OCI-M1 (cell line): ENCODE results near the gene SMPDL3B.
"Not testable (repeated sequence)": the region's sequence is repeated elsewhere in the genome, so short reads cannot be mapped to it uniquely, and the experiment has no call there.

Experiments used
- DNase-seq: peaks from one replicate; lab custom pipeline; 2025; lab: John Stamatoyannopoulos, UW

Gene SMPDL3B

GRCh38 chr1:27970401-27970800, 35.6 kb downstream of the SMPDL3B start:
- no peak for DNase-seq

DNA sequence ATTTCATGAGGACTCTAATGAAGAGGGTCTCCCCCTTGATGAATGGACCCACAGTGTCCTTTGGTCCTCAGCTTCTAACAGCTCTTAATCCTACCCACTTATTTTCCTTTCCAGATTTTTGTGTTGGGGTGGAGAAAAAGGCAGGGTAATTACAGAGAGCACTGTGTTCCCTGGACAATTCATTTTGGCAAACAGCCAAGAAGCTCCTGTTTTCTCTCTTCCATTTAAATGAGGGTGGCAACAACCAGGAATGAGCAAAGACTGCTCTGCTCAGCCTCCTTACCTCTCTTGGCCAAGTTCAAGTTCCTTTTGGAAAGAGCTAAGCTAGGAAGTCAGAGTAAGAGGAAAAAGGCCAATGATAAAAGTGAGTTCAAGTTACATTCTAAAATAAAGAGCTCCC, 36.9 kb downstream of the SMPDL3B start:
- DNase-seq = no peak

DNA sequence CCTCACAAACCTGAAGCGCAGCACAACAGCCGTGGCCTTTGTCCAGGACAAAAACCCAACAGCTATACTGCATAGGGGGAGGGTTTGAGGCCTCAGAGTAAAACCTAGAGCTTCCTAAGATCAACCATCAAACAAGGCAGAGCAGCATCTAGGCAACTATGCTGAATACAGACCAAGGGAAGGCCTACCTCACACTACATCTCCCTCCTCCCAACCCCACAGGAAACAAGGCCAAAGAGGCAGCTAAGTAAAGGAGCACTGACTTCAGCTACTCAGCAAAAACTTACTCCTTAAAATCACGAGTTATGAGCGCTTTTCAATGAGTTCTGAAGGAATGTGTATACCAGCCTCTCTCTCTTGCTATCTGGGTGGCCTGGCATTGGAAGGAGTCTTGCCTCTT, 37.3 kb downstream of the SMPDL3B start:
- DNase-seq = no peak

- DNase-seq = no peak
Measured at GRCh38 chr1:27973771-27974416, 39.1 kb downstream of the SMPDL3B start.

DNA sequence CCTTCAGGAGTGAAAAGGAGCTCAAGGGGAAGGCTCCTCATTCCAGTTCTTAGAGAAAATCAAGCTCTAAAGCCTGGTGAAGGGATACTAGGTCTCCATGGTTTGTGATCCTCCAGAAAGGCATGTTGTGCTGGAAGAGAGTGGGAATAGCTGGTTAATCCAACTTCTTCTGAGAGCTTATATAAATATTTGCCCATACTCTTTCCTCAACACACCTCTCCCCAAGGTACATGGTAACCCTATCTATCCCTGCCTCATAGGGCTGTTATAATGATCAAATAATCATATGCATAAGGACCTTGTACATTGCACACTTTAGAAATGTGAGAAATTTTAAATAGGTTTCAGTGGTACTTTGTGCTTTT, 39.6 kb downstream of the SMPDL3B start:
- DNase-seq = no peak

DNA sequence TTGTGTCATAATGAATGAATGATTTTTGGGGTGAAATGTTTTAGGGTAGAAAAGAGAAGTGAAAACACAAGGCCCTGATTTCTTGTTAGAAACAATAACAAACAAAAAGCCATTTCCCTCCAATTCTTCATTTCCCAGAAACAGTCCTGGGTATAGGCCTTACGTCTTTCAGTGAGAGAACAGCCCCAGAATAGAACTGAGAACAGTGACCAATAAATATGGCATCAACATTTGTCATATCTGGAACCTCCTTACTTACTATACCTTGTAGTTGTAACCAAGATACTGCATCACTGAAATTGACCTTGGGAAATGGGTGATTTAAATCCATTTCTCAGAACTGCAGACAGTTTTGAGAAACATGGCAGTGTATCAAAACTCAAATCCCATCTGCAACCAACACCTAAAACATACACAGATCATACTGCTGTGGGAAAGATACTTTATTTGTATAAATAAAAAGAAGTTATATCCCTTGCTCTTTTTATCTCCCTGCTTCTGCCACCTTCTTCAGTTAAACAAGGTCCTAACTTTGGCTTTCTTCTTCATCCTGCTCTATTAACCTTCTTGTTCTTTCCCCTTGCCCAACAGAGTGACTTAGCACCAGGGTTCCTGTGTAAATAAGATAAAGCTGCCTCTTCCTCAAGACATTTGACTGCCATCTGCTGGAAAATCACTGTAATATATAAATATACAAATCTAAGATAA, 44.5 kb downstream of the SMPDL3B start:
- DNase-seq = peak; percentile 90

GRCh38 chr1:27979859-27980201, 45.0 kb downstream of the SMPDL3B start:
- no peak for DNase-seq

GRCh38 chr1:27980216-27980845, 45.5 kb downstream of the SMPDL3B start:
- no peak for DNase-seq

DNA sequence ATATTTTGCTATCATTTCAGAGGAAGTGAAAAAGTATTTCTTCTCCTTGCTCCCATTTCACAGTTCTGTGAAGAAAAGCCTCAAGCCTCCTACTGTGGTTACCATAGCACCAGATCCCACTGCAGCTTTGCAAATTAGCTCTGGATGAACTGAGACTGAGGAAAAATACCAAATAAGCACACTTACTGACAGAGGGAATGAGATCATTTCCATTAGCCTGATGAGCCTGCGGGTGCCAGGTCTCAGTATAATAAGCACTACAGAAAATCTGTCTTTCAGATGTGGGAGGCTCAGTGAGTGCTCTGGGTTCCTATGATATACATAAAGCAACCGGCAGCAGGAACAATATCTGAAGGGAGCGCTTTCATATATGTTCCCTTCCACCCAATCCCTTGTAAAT, 46.3 kb downstream of the SMPDL3B start:
- DNase-seq = no peak

DNA sequence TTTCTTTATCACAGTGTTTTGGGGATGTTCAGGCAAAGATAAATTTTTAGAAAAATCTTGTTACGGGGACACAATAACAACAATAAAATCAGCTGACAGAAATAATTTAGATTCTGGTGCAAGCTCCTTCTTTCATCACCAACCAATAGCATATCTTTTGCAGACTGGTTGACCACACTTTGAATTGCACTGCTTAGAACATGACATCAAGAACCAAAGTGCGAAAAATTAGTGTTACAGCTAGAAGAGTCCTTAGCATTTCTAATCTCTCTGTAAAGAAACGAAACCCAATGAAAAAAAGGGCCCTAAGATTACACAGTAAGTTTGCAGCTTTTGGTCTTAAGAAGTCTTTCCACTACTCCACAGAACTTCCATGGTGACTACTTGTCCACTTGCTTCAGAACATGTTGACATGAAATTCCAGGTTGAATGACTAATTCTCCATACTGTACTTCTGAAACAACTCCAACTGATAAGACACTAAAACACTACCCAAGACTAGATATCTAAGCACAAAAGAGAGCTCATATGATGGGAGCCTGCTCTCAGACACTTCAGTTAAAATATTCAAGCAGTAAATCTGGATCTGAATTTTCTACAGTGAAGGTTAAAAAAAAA, 56.2 kb downstream of the SMPDL3B start:
- DNase-seq = no peak

GRCh38 chr1:27992276-27992675, 57.5 kb downstream of the SMPDL3B start:
- no peak for DNase-seq

- DNase-seq = no peak
Measured at GRCh38 chr1:27993241-27993640, 58.4 kb downstream of the SMPDL3B start.

DNA sequence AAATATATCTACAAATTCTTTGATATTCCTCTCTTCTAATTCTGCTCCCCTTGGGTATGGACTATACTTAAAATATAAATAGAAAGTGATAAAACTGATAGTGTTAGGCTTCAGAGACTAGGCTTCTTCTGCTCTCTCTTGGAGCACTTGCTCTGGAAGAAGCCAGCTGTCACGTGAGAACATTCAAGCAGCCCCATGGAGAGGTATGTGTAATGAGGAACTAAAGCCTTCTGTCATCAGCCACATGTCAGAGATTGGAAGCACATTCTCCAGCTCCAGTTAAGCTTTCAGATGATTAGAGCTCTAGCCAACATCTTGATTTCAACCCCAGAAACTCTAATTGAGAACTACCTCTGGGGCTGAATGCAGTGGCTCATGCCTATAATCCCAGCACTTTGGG, 59.3 kb downstream of the SMPDL3B start:
- peak; percentile 67 for DNase-seq

DNA sequence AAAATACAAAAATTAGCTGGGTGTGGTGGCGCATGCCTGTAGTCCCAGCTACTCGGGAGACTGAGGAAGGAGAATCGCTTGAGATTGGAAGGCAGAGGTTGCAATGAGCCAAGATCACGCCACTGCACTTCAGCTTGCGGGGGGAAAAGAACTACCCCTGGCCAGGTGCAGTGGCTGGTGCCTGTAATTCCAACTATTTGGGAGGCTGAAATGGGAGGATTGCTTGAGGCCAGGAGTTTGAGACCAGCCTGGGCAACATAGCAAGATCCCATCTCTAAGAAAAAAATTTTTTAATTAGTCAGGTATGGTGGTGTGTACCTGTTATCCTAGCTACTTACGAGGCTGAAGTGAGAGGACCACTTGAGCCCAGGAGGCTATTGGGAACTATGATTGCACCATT, 59.7 kb downstream of the SMPDL3B start:
- DNase-seq = not testable (repeated sequence)

GRCh38 chr1:27999055-27999454, 64.3 kb downstream of the SMPDL3B start:
- DNase-seq = no peak

DNA sequence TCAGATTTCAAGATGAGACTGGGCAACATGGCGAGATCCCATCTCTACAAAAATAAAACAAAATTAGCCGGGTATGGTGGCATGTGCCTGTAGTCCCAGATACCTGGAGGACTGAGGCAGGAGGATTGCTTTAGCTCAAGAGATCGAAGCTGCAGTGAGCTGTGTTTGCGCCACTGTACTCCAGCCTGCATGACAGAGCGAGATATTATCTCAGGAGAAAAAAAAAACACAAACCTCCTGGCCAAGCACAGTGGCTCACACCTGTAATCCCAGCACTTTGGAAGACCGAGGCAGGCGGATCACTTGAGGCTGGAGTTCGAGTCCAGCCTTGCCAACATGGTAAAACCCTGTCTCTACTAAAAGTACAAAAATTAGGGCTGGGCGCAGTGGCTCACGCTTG, 67.8 kb downstream of the SMPDL3B start:
- no peak for DNase-seq

DNA sequence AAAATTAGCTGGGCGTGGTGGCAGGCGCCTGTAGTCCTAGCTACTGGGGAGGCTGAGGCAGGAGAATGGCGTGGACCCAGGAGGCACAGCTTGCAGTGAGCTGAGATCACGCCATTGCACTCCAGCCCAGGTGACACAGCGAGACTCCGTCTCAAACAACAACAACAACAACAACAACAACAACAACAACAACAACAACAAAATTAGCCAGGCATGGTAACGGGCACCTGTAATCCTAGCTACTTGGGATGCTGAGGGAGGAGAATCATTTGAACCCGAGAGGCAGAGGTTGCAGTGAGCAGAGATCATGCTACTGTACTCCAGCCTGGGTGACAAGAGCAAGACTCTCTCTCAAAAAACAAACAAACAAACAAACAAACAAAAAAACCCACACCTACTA, 68.3 kb downstream of the SMPDL3B start:
- not testable (repeated sequence) for DNase-seq
